Amniotic epithelial cell (primary cell): Measurements from ENCODE around the gene ARHGEF19.
"Not testable (repeated sequence)": the region's sequence is repeated elsewhere in the genome, so short reads cannot be mapped to it uniquely, and the experiment has no call there.

ENCODE experiments used
- DNase-seq: peaks from one replicate; pipeline ENCODE4 v3.0.0-alpha.2; 2010; ENCODE audit warnings: low read depth

Gene ARHGEF19

DNA sequence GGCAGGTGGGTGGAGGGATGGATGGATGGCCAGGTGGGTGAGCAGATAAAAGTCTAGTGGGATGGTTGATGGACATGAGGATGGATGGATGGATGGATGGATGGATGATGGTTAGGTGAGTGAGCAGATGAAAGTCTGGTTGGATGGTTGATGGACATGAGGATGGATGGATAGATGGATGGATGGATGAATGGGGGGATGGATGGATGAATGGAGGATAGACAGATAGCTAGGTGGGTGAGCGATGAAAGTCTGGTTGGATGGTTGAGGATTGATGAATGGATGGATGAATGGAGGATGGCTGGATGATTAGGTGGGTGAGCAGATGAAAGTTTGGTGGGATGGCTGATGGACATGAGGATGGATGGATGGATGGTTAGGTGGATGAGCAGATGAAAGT is 9.0 kb upstream of the ARHGEF19 start:
- DNase-seq = no peak

DNA sequence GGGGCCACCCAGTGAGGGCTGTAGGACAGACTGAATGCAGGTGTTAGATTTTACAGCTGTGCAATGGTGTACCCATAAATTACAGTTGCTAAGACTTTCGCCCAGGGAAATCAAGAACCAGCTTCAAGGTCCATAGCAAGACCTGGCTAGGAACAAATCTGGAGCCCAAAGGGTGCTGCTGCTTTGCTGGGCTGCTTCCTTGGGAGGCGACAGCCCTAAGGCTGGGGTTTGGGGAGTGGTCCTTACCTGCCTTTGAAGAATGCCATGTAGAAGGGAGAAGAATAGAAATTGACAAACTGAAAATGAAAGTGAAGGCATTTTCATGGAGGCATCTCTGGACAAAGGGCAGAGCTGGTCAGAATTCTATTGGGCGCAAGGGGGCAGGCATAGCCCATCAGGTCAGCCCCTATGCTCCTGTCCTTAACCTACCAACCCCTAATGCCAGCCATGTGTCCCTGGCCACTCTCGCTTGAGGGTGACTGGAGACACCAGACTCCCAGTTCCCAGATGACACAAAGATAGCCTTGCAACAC is 7.6 kb upstream of the ARHGEF19 start:
- no peak for DNase-seq

DNA sequence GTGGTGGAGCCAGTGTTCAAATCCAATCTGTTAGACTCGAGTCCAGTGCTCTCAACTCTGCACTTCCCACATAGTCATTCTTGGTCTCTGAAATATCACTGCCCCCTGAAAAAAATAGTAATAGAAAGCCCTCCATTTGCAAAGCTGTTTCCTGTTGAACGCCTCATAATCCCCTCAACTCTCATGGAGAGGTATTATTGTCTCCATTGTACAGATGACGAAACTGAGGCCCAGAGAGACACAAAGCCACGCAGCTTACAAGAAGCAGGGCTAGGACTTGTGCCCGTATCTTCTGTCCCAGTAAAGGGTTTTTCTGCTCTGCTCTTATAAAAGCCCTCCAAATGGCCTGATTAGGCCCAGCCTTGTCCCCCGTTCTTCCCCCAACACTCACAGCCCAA is 6.2 kb upstream of the ARHGEF19 start:
- DNase-seq = no peak

DNA sequence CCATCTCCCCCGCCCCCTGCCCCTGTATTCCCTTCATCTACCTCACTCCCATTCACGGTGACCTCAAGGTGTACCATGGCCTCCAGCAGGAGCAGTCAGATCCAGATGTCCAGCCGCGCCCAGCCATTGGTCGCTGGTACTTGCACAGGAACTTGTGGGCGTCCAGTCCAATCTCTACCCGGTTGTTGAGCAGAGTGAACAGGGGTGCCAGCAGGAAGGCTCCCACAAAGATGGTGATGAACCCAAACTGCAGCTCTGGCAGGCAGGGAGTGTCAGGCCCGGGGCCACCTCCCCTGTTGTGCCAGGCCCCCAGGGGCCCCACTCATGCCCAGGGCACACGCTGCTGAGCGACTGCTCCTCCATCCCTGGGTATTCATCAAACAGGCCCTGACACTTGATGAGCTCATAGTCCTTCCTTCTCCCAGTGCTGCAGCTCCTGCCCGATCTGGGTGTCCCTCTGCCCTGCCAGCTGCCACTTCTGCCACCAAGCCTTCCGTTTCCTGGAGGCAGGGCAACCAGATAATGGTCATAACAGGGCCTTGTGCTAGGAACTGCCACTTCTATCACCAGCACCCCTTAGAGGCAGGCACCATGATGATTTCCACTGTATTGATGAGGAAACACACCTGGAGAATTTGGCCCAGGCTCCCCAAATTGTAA is 5.7 kb upstream of the ARHGEF19 start:
- DNase-seq = no peak

DNA sequence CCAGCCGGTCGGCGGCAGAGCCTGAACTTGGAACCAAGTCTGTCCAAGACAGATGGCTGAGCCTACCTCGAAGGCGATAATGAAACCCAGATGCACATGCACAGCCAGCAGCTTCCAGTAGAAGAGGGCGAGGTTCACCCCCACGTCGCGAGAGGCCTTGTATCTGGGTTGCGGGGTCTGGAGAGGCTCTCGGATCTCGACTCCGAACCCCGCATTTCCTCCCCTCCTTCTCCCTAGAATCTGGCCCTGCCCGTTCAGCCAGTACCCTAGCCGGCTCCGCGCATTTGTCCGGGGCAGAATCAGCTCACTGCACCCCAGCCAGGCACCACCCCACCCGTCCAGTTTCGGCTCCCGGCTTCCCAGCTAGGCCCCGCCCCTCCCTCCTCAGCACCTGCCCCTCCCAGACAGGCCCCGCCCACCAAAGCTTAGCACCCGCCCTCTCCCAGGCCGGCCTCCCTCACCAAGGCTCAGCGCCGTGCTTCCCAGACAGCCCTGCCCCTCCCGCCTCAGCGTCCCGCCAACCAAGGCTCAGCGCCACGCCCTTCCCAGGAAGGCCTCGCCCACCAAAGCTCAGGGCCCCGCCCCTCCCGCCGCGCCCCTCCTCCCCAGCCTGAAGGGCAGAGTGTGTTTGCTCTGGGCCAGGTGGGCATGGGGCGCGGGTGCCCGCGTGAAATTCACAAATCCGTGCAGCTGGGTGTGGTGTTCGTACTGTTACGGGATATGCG is 4.8 kb upstream of the ARHGEF19 start:
- peak; percentile 97 for DNase-seq

DNA sequence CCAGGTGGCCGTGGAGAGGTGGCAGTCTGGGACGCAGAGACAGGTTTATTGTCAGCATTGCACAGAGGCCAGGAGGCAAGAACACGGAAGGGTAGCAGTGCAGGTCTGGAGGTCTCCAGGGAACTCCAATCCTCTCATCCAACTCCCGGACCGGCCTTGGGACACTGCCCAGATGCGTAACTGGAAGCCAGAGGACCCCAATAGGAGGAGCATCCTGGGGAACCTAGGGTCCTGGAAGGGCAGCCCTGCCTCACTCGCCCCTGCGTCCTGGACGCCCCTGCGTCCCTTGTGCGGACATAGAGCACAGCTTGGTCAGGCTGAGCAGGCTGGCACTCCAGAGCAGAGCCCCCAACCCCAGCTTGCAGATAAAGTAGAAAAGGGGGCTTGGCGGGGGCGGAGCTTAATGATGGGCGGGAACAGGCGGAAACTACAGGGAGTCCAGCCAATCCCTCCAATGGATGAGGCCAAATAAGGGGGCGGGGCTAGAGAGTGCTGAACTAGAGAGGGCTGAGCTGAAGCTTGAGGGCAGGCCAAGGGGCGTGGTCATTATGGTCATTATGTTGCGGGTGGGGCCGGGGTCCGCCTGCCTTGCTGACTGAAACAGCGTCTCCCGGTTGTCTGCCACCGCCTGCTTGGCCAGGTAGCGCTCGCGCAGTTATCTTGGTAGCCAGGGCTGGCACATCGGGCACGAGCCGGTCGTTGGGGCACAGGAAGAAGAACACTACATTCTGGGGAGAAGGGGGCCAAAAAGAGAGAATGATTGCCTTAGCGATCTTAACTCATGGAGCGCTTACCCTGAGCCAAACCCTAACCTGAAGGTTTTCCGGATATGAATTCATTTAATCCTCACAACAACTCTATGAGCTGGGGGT is 3.7 kb upstream of the ARHGEF19 start:
- DNase-seq = peak; percentile 80

DNA sequence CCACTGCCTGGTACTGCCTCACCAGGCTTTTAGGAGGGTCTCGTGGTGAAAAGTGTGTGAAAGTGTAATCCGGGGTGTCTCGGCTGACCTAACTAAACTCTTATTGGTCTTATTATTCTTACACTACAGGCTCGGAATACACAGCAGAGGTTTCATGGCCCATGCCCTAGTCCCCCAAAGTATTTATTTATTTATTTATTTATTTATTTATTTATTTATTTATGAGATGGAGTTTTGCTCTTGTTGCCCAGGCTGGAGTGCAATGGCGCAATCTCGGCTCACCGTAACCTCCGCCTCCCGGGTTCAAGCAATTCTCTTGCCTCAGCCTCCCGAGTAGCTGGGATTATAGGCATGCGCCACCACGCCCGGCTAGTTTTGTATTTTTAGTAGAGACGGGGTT is 2.8 kb upstream of the ARHGEF19 start:
- DNase-seq = not testable (repeated sequence)

DNA sequence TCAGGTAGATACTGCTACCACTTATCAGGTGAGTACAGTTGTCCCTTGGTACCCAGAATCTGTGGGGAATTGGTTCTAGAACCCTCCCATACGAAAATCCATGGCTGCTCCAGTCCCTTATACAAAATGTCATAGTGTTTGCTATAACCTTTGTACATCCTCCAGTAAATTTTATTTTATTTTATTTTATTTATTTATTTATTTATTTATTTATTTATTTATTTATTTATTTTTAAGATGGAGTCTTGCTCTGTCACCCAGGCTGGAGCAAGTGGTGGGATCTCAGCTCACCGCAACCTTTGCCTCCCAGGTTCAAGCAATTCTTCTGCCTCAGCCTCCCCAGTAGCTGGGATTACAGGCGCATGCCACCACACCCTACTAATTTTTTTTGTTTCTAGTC is 1.1 kb upstream of the ARHGEF19 start:
- DNase-seq = not testable (repeated sequence)

DNA sequence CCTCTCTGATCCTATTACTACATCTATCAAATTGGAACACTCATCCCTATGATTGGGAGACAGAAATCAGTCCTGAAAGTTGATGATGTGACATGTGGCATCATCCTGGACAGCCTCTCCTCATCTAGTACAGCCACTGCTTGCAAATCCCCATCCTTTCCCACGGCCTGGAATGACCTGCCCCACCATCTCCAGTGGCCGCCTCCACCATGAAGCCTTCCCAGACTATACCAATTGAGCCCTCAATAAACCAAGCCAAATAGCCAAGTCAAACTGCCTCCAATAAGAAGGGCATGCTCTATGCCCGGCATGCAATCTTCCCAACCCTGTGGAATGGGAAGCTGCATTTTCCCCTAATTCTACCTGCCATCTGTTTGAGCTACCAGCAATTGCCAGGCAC is 561 bp upstream of the ARHGEF19 start:
- no peak for DNase-seq

DNA sequence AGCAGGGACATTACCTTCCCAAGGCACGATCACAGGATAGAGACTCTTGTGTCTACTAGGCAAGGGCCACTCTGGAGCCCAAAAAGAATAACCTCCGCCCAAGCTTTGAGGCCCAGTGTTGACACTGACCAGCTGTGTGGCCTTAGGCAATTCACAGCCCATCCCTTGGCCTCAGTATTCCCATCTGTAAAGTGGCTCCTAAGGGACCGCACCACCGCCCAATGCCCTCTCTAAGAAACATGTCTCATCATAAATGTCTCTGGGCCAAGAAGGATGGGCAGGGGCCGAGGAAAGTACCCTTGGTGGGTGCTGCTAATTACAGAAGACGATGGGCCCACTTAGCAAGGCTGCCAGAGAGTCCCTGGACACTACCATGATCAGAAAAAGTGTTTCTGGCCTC is 628 bp downstream of the ARHGEF19 start:
- no peak for DNase-seq

DNA sequence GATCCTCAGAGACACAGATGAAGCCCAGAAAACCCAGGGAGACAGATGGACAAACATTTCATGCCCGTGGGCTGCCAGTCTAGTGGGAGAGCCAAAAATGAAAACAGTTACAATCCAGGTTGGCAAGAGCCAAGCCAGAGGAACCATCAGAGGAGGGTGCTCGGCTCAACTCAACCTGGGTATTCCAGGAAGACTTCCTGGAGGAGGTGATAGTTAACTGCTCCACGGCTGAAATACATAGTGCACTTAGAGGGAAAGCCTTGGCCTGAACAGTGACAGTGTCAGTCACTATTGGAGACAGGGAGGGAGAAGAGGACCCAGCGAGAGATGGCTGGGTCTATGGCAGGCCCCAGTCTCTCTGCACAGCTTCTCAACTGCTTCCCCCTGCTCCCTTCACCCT is 1.9 kb downstream of the ARHGEF19 start:
- no peak for DNase-seq

DNA sequence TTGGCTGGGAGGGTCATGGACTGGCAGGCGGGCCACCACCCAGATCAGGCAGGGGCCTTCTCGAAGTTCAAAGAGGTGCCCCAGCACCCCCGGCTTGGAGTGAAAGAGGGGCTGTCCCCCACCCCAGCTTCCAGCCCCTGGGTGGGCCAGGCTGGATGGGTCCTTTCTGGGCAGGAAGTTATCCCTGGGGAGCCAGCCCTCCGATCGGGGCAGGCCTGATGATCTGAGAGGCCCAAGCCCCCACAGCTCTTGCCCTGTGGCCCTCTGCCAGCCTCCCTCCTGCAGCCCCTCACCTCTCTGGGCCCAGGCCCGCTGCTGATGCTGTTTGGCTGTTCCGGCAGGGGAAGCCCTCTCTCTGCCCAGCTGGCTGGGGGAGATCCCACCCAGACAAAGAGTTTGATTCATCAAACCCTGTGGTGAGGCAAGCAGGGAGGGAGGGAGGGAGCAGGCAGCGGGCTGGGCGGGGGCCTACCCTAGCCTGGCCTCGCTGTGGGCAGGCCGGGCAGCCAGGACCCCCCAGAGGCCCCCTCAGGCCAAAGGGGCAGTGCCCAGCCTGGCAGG is 2.5 kb downstream of the ARHGEF19 start:
- DNase-seq = no peak

DNA sequence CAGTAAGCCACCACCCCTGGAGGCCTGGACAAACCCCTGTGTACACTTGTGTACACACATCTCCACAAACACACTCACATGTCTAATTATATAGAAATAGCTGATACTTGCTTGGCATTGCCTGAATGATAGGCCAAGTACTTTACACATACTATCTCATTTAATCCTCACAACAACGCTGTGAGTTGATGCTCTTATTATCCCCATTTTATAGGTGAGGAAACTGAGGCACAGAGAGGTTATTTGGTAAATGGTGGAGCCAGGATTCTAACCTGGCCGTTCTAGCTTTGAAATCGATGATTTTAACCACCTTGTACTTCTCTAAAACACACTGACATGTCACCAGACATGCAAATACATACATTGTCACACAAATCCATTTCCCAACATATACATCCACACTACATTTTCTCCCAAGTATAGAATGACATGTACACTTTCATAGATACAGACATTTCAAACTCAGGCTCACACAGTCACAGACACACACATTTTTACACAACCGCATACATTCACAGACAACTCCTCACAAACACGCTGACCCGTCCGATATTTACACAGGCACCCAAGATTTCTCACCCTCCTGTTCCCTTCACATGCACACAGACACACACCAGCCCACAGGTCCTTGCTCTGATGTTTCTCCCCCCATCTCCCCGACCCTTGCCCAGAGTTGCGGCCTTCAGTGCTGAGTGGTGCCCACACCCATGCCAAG is 3.2 kb downstream of the ARHGEF19 start:
- no peak for DNase-seq

DNA sequence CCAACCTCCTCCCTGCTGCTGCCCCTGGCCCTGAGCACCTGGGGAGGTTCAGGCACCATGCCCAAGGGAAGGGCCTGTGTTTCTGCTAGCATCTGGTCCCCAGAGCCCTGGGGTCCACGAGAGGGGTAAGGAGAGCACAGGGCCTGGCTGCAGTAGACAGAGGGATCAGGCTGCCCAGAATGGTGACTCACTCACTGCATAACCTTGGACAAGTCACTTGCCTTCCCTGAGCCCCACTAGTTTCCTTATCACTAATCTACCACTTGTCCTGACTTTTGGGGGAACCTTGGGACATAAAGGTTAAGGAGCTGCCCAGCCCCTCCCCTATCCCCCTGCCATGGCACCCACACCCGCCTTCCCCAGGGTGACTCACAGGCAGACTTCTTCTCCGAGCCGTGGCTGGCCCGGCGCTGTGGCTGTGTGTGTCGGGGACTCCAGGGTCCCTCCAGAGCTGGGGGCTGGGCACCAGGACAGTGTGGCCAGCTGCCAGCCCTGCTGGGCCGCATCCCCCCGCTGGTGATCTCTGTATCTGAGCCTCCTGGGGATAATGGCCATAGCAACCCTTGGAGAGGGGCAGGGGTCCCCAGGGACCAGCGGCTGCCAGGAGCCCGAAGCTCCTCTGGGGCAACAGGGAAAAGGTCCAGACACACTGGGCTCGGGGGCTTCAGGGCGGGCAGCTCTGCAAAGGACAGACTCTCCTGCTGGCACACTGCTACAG is 4.0 kb downstream of the ARHGEF19 start:
- peak; percentile 49 for DNase-seq

DNA sequence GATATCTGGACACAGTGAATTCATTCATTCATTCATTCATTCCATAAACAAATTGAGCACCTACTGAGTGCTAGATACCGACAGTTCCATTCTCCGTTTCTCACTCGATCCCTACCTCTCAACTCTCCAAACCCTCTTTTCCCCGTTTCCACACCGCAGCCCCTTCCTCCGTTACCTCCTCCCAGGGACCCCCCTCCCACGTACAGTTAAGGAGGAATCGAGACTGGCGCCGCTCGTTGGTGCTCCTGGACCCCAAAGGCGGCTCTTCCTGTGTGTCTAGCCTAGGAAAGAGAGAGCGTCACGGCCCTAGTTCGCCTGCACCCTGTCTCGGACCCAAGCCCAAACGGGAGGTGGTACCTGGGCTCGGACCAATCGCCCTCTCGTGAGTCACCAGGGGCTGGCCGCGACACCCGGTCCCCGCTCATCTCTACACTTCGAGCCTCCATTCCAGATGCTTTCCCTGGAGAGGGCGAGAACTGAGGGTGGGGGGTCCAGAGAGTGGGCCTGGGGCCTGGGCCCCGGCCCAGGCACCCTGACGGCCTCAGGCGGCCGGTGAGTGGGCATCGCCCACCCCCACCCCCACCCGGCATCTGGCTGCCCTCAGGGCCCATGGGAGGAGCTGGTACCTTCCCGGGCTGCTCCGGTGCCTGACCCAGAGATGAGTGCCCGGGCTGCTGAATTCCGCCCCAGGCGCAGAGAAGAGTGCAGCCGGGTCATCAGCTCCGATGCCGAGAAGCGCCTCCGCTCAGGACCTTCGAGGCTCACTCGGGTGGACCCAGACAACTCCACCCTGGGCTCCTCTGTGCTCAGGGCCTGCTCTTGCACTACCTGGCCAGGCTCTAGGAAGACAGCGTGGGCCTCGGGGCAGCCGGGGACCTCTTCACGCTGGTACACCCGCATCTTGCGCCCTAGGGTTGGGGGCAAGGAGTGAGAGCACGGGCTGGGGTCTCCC is 4.9 kb downstream of the ARHGEF19 start:
- DNase-seq = no peak

DNA sequence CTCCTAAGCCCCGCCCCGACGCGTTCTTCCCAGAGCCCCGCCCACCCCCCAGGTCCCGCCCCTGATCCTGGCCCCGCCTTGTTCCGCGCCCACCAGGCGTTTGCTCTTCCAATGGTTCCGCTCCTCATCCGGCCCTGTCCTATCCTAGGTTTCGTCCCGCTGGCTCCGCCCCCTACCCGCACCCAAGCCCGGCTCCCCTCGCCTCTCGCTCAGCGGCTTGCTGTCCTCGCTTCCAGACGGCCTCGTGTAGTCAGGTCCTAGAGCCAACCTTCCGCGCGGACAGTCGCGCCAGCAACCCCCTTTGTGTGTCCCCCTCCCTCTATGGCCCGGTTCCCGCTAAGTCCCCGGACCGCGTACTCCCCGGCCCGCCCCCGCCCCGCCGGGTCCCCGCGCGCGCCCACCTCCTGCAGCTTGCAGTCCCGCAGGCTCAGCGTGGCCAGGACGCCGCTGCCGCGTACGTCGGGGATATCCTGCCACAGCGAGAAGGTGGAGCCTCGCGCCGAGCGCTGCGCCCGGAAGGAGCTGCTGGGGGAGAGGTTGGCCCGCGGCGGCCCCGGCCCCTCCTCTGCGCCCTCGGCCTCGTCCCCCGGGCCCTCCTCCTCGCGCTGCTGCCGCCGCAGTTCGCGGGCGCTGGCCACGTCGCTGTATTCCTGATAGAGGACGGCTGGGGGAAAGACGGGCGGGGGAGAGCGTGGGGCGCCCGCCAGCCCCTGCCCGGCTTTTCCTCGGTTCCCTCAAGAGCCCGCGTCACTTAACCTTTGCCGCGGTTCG is 5.7 kb downstream of the ARHGEF19 start:
- peak; percentile 99 for DNase-seq

DNA sequence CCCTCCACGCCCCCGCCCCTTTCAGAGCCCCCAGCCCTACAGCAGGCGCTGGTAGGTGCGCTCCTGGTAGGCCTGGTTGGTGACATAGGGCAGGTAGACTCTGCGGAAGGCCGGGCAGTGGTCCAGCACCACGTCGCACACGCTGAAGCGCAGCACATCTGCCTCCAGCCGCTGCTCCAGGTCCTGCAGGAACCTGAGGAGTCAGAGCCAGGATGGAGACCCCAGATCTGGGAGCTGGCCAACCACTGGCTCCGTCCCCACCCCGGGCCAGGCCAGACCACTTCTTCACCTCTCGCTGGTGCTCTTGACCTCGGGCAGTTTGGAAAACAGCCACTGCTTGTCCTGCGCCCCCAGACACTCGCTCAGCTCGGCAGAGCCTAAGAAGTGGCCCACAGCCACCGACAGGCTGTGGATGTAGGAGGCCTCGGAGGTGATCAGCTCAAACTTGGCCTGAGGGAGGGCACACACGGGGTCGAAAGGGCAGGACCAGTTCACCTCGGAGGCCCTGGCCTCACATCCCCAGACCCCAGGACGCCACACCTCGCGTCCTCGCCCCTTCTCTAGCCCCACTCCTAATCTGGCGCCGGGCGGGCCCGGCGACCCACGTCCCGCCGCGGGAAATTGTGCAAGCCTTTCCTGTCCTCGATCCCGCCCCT is 6.4 kb downstream of the ARHGEF19 start:
- DNase-seq = no peak

DNA sequence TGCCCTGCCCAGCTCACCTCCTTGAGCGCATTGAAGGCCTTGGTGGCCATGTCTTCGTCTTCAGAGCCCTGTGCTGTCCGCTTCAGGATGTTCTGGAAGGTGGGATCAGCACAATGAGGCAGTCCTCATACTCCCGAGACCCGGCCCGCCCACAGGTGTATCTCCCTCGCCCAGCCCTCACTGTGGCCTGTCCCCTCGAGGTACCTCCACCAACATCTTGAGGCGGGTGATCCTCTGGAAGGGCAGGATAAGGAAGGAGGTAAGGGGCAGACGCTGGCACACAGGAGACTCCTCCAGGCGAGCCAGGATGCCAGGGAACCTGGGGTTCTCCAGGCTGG is 7.1 kb downstream of the ARHGEF19 start:
- no peak for DNase-seq
